ENCODE measurements around the gene SPINDOC. TPM values are rescaled to one million over a fixed set of nuclear protein-coding genes. Genes with fewer than 3 reads are reported as not detected.

SPINDOC gene
- total RNA-seq, 2 experiments from 2014 or later: 4.0 to 4.8 TPM

- Histone ChIP-seq H3K4me3 (ENCODE audit: low read length) (peak overlapping the region; percentile 82), H3K27ac (ENCODE audit: low read depth in 1 of 2, low read length in 2 of 2) (no peak overlapping the region), H3K27me3 (ENCODE audit: control insufficient read depth in 1 of 2, insufficient read depth in 2 of 2, low read length in 2 of 2) (peaks cover 10 to 16% of the 10 kb centered on the region in 2 experiments), H3K36me3 (ENCODE audit: insufficient read depth, low read length) (no peaks in the 10 kb centered on the region), H3K4me1 (ENCODE audit: insufficient read depth, low read length) (peaks cover 20% of the 10 kb centered on the region), H3K9me3 (ENCODE audit: control insufficient read depth in 1 of 2, insufficient read depth in 1 of 2, low read length in 2 of 2) (peaks cover 0 to 6% of the 10 kb centered on the region in 2 experiments)
- Mint-ChIP-seq H3K27ac (peak overlapping the region; percentile 16), H3K9me3 (no peaks in the 10 kb centered on the region), H3K4me1 (ENCODE audit: low read depth) (peaks cover 13% of the 10 kb centered on the region), H3K36me3 (ENCODE audit: low read depth) (peaks cover 7% of the 10 kb centered on the region), H3K27me3 (peaks cover 5% of the 10 kb centered on the region), H3K4me3 (peak overlapping the region; percentile 97)
- intact Hi-C loops (cut with DNase I, micrococcal nuclease): loop anchor here in 1 of 2 experiments (10.0 kb wide), 1 partner anchor 138 kb away; no protein-coding TSS in a partner anchor
- CTCF ChIA-PET: interaction anchor here (1.0 to 1.7 kb wide), 4 partner anchors 13 to 178 kb away, joined by 3 to 9 read pairs (median 4); no protein-coding TSS in a partner anchor
- ATAC-seq (ENCODE audit: poor library complexity): no peak
- POLR2A ChIA-PET: interaction anchor here (1.0 to 1.5 kb wide), 2 partner anchors 419 to 1742 kb away, joined by 3 to 4 read pairs; partner anchors contain the start of gene STIP1
- no peak for TF ChIP-seq CTCF (IDR thresholded peaks at IDR 0.05)
- DNase-seq: peak in 1 of 14 experiments; percentile 10
These were observed 46.0 kb upstream of the SPINDOC start for GRCh38 chr11:63767267-63767564.

- Mint-ChIP-seq H3K27me3 (peaks cover 5% of the 10 kb centered on the region), H3K36me3 (ENCODE audit: low read depth) (peaks cover 7% of the 10 kb centered on the region), H3K27ac (peak overlapping the region; percentile 16), H3K4me1 (ENCODE audit: low read depth) (peaks cover 13% of the 10 kb centered on the region), H3K4me3 (peak overlapping the region; percentile 97), H3K9me3 (no peaks in the 10 kb centered on the region)
- peaks cover 10 to 17% of the 10 kb centered on the region in 2 experiments for H3K27me3 ChIP-seq (ENCODE audit: control insufficient read depth in 1 of 2, insufficient read depth in 2 of 2, low read length in 2 of 2)
- CTCF ChIA-PET: interaction anchor here (0.7 to 1.7 kb wide), 8 partner anchors 12 to 385 kb away, joined by 3 to 9 read pairs (median 4); no protein-coding TSS in a partner anchor
- no peaks in the 10 kb centered on the region for H3K36me3 ChIP-seq (ENCODE audit: insufficient read depth, low read length)
- peak; percentile 30 for ATAC-seq (ENCODE audit: poor library complexity)
- intact Hi-C loops (cut with DNase I, micrococcal nuclease): loop anchor here in 1 of 2 experiments (1.0 to 10.0 kb wide), 5 partner anchors 47 to 381 kb away; no protein-coding TSS in a partner anchor
- H3K27ac ChIP-seq (ENCODE audit: low read depth in 1 of 2, low read length in 2 of 2): no peak overlapping the region
- POLR2A ChIA-PET: interaction anchor here (0.7 to 1.6 kb wide), 4 partner anchors 16 to 1742 kb away, joined by 3 to 4 read pairs (median 4); partner anchors contain the start of genes RTN3 and STIP1
- peaks cover 0 to 6% of the 10 kb centered on the region in 2 experiments for H3K9me3 ChIP-seq (ENCODE audit: control insufficient read depth in 1 of 2, insufficient read depth in 1 of 2, low read length in 2 of 2)
- no peak for TF ChIP-seq CTCF (IDR thresholded peaks at IDR 0.05)
- H3K4me3 ChIP-seq (ENCODE audit: low read length): peak overlapping the region; percentile 82
- DNase-seq: peak in 9 of 14 experiments; percentile 9 to 64 (median 28)
- H3K4me1 ChIP-seq (ENCODE audit: insufficient read depth, low read length): peaks cover 20% of the 10 kb centered on the region
These were observed 45.6 kb upstream of the SPINDOC start for GRCh38 chr11:63767565-63768236.

DNA sequence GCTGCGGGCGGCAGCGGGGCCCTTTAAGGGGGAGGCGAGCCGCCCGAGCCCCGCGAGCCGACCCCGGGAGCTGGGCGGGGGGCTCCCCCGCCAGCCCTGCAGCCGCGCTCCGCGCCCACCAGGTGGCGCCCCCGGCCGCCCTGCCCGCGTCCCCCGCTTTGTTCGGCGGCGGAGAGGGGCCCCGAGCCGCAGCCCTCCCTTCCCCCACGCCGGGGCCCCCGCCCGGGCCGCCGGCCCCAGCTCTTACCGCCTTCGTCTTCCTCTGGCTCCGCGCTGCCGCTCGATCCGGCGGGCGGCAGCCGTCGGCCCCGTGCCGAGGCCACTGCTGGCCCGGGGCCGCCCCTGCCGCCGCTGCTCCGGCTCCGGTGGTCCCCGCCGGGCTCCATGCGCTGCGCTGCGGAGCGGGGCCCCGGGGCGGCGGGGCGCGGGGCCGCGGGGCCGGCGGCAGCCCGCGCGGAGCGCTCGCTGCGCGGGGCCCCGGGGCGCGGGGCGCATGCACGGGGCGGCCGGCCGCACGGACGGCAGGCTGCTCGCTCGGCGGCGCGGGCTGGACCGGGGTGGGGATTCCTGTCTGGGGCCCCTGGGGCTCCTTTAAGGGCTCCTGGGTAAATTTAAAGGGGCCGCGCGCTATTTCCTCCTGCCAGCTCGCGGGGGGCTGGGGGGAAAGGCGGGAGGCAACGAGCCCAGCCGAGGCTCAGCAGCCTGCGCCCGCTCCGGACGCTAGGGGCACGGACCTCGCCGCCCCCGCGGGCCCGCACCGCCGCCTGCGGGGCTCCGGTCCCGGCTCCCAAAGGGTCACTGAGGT, 44.8 kb upstream of the SPINDOC start, which contains the start of gene ZFTA:
TSS of gene ZFTA (minus strand) at position 539 of the 805 bp plus-strand sequence. CDS start at position 386, 153 bp downstream.
- Histone ChIP-seq H3K4me3 (ENCODE audit: low read length) (peak within 1 kb of the TSS; percentile 82), H3K27me3 (ENCODE audit: control insufficient read depth in 1 of 2, insufficient read depth in 2 of 2, low read length in 2 of 2) (peaks cover 10 to 19% of the 10 kb centered on the region in 2 experiments), H3K4me1 (ENCODE audit: insufficient read depth, low read length) (peaks cover 20% of the 10 kb centered on the region), H3K9me3 (ENCODE audit: control insufficient read depth in 1 of 2, insufficient read depth in 1 of 2, low read length in 2 of 2) (peaks cover 0 to 6% of the 10 kb centered on the region in 2 experiments), H3K36me3 (ENCODE audit: insufficient read depth, low read length) (no peaks in the 10 kb centered on the region), H3K27ac (ENCODE audit: low read depth in 1 of 2, low read length in 2 of 2) (no peak within 1 kb of the TSS)
- intact Hi-C loops (cut with DNase I, micrococcal nuclease): loop anchor here in 1 of 2 experiments (1.0 to 10.0 kb wide), 5 partner anchors 46 to 380 kb away; no protein-coding TSS in a partner anchor
- H3K4me1 Mint-ChIP-seq (ENCODE audit: low read depth): peaks cover 13% of the 10 kb centered on the region
- ChIA-PET POLR2A (interaction anchor here (0.6 to 1.6 kb wide), 5 partner anchors 17 to 1743 kb away, joined by 3 to 4 read pairs (median 3); partner anchors contain the start of genes RTN3 and STIP1), CTCF (interaction anchor here (0.5 to 1.7 kb wide), 9 partner anchors 11 to 385 kb away, joined by 3 to 9 read pairs (median 4); no protein-coding TSS in a partner anchor)
- peak within 1 kb of the TSS; percentile 97 for H3K4me3 Mint-ChIP-seq
- peak within 1 kb of the TSS; percentile 16 for H3K27ac Mint-ChIP-seq
- peaks cover 7% of the 10 kb centered on the region for H3K36me3 Mint-ChIP-seq (ENCODE audit: low read depth)
- peak; percentile 68 for ATAC-seq (ENCODE audit: poor library complexity)
- no peaks in the 10 kb centered on the region for H3K9me3 Mint-ChIP-seq
- peak; percentile 21 to 81 (median 52) for DNase-seq
- no peak for TF ChIP-seq CTCF (IDR thresholded peaks at IDR 0.05)
- peaks cover 11% of the 10 kb centered on the region for H3K27me3 Mint-ChIP-seq
